H9 (cell line): ENCODE data around the gene ASB4. TPM values are rescaled to one million over a fixed set of nuclear protein-coding genes. Genes with fewer than 3 reads are reported as not detected.

Source experiments
- DNase-seq: peaks from one replicate; pipeline ENCODE4 v3.0.0-alpha.2; 2017
- H2AFZ ChIP-seq: one replicate; pipeline ENCODE4 v1.6.1; 2013; ENCODE audit warnings: mild to moderate bottlenecking, low read length, control low read depth, moderate library complexity
- H2AK5ac ChIP-seq: 2 replicates; pipeline ENCODE4 v1.6.1; 2013; ENCODE audit warnings: low read length, control low read depth, mixed read lengths; ENCODE audit not compliant: insufficient read length
- H2BK120ac ChIP-seq: one replicate; pipeline ENCODE4 v1.6.1; 2013; ENCODE audit warnings: low read depth, mild to moderate bottlenecking, low read length, control low read depth, inconsistent platforms; ENCODE audit not compliant: poor library complexity, severe bottlenecking
- H2BK12ac ChIP-seq: 2 replicates; pipeline ENCODE4 v1.6.1; 2013; ENCODE audit warnings: low read length, control low read depth, mixed read lengths, low read depth; ENCODE audit not compliant: insufficient read length
- H2BK15ac ChIP-seq: 2 replicates; pipeline ENCODE4 v1.6.1; 2013; ENCODE audit warnings: low read depth, low read length, control low read depth
- H2BK20ac ChIP-seq: one replicate; pipeline ENCODE4 v1.6.1; 2013; ENCODE audit warnings: low read depth, mild to moderate bottlenecking, low read length, control low read depth, inconsistent platforms; ENCODE audit not compliant: poor library complexity, severe bottlenecking
- H2BK5ac ChIP-seq: 2 replicates; pipeline ENCODE4 v1.6.1; 2013; ENCODE audit warnings: low read length, control low read depth, mixed read lengths; ENCODE audit not compliant: insufficient read length
- H3K14ac ChIP-seq: 2 replicates; pipeline ENCODE4 v1.6.1; 2013; ENCODE audit warnings: low read length, control low read depth; ENCODE audit not compliant: insufficient read depth
- H3K18ac ChIP-seq: 2 replicates; pipeline ENCODE4 v1.6.1; 2013; ENCODE audit warnings: low read depth, mild to moderate bottlenecking, mixed read lengths, low read length, control low read depth; ENCODE audit not compliant: insufficient read length
- H3K23ac ChIP-seq: 2 replicates; pipeline ENCODE4 v1.6.1; 2013; ENCODE audit warnings: low read length, control low read depth, mixed read lengths, low read depth; ENCODE audit not compliant: insufficient read length
- H3K23me2 ChIP-seq: 2 replicates; pipeline ENCODE4 v1.6.1; 2013; ENCODE audit warnings: low read depth, mild to moderate bottlenecking, mixed read lengths, low read length, control low read depth; ENCODE audit not compliant: insufficient read length, poor library complexity, severe bottlenecking
- H3K27ac ChIP-seq: 2 replicates; pipeline ENCODE4 v1.5.1; 2013; ENCODE audit warnings: low read length, control low read depth, mixed read lengths, low read depth; ENCODE audit not compliant: insufficient read length
- H3K27me3 ChIP-seq: 2 replicates; pipeline ENCODE4 v1.6.1; 2013; ENCODE audit warnings: low read length, control low read depth, inconsistent platforms; ENCODE audit not compliant: insufficient read depth
- H3K4ac ChIP-seq: 2 replicates; pipeline ENCODE4 v1.6.1; 2013; ENCODE audit warnings: low read depth, mild to moderate bottlenecking, control low read depth, inconsistent platforms, low read length, moderate library complexity
- H3K4me1 ChIP-seq: 2 replicates; pipeline ENCODE4 v1.6.1; 2013; ENCODE audit warnings: low read length, control low read depth, inconsistent platforms; ENCODE audit not compliant: insufficient read depth
- H3K4me2 ChIP-seq: 2 replicates; pipeline ENCODE4 v1.6.1; 2013; ENCODE audit warnings: low read length, control low read depth, mixed read lengths; ENCODE audit not compliant: insufficient read length, insufficient read depth
- H3K56ac ChIP-seq: 2 replicates; pipeline ENCODE4 v1.6.1; 2013; ENCODE audit warnings: low read depth, mild to moderate bottlenecking, mixed read lengths, low read length, control low read depth; ENCODE audit not compliant: insufficient read length
- H3K79me1 ChIP-seq: 2 replicates; pipeline ENCODE4 v1.6.1; 2013; ENCODE audit warnings: low read depth, mild to moderate bottlenecking, moderate library complexity, low read length, control low read depth, inconsistent platforms; ENCODE audit not compliant: insufficient read depth, poor library complexity, severe bottlenecking
- H3K79me2 ChIP-seq: 2 replicates; pipeline ENCODE4 v1.6.1; 2013; ENCODE audit warnings: low read length, control low read depth, inconsistent platforms; ENCODE audit not compliant: insufficient read depth
- H3K9ac ChIP-seq: 2 replicates; pipeline ENCODE4 v1.6.1; 2013; ENCODE audit warnings: low read length, control low read depth, mixed read lengths; ENCODE audit not compliant: insufficient read length; ENCODE audit errors: extremely low read depth
- H3K9me3 ChIP-seq: one replicate; pipeline ENCODE4 v1.6.1; 2013; ENCODE audit warnings: low read depth, low read length, inconsistent platforms; ENCODE audit not compliant: control insufficient read depth
- H3T11ph ChIP-seq: one replicate; pipeline ENCODE4 v1.6.1; 2013; ENCODE audit warnings: mild to moderate bottlenecking, low read length, control low read depth, inconsistent platforms
- H4K20me1 ChIP-seq: one replicate; pipeline ENCODE4 v1.6.1; 2013; ENCODE audit not compliant: control insufficient read depth, insufficient read length, insufficient read depth
- H4K5ac ChIP-seq: 2 replicates; pipeline ENCODE4 v1.6.1; 2013; ENCODE audit warnings: low read depth, mild to moderate bottlenecking, mixed read lengths, low read length, control low read depth; ENCODE audit not compliant: insufficient read length
- H4K8ac ChIP-seq: replicated peaks from 2 replicates; pipeline ENCODE4 v1.6.1; 2013; ENCODE audit warnings: low read length, control low read depth, mixed read lengths, low read depth; ENCODE audit not compliant: insufficient read length
- H4K91ac ChIP-seq: 2 replicates; pipeline ENCODE4 v1.6.1; 2013; ENCODE audit warnings: low read depth, mild to moderate bottlenecking, moderate library complexity, mixed read lengths, low read length, control low read depth; ENCODE audit not compliant: insufficient read length
- H3K27ac Mint-ChIP-seq, 3 experiments: 2 replicates in 2 of 3; 3 replicates in 1 of 3; pipeline ENCODE4 v1.8.0; 2020 to 2021; ENCODE audit warnings: mixed read lengths in 3 of 3, mild to moderate bottlenecking in 1 of 3, moderate library complexity in 1 of 3
- H3K27me3 Mint-ChIP-seq: 2 replicates; pipeline ENCODE4 v1.8.0; 2021; ENCODE audit warnings: low read depth, mild to moderate bottlenecking, moderate library complexity, mixed read lengths
- H3K36me3 Mint-ChIP-seq, 3 experiments: 2 replicates in 2 of 3; 3 replicates in 1 of 3; pipeline ENCODE4 v1.8.0; 2020 to 2021; ENCODE audit warnings: low read depth in 3 of 3, mixed read lengths in 3 of 3; ENCODE audit not compliant: insufficient read depth in 1 of 3
- H3K4me1 Mint-ChIP-seq, 2 experiments: 2 replicates each; pipeline ENCODE4 v1.8.0; 2020; ENCODE audit warnings: mixed read lengths in 2 of 2
- H3K4me3 Mint-ChIP-seq, 2 experiments: 2 replicates in 1 of 2; 3 replicates in 1 of 2; pipeline ENCODE4 v1.8.0; 2020 to 2021; ENCODE audit warnings: mild to moderate bottlenecking in 2 of 2, mixed read lengths in 2 of 2, moderate library complexity in 1 of 2
- H3K9me3 Mint-ChIP-seq, 2 experiments: 2 replicates in 1 of 2; 3 replicates in 1 of 2; pipeline ENCODE4 v1.8.0; 2020; ENCODE audit warnings: mild to moderate bottlenecking in 2 of 2, mixed read lengths in 2 of 2, moderate library complexity in 1 of 2
- WGBS: extraction: QIAGEN DNeasy Blood & Tissue Kit; methylation state at CpG from one replicate; pipeline ENCODE4 v1.1.7; 2013; ENCODE audit warnings: missing lambda C conversion rate, low lambda C conversion rate, mixed read lengths; ENCODE audit not compliant: insufficient read length; ENCODE audit errors: extremely low coverage; 5-methylcytosine and 5-hydroxymethylcytosine counted together
- total RNA-seq: library from RNA; stranded (reverse); gene quantifications from 2 replicates; pipeline ENCODE4 v1.2.1, GENCODE V29; 2021
- TF ChIP-seq, protein P1 (sequence below): fragments of 200-600 bp; sonication (generic); conservative IDR thresholded peaks from 3 replicates; pipeline ENCODE4 v1.8.0; 2021; ENCODE audit warnings: antibody characterized with exemption, mild to moderate bottlenecking

The ASB4 gene
- total RNA-seq, 1 experiment from 2014 or later: not detected

DNA sequence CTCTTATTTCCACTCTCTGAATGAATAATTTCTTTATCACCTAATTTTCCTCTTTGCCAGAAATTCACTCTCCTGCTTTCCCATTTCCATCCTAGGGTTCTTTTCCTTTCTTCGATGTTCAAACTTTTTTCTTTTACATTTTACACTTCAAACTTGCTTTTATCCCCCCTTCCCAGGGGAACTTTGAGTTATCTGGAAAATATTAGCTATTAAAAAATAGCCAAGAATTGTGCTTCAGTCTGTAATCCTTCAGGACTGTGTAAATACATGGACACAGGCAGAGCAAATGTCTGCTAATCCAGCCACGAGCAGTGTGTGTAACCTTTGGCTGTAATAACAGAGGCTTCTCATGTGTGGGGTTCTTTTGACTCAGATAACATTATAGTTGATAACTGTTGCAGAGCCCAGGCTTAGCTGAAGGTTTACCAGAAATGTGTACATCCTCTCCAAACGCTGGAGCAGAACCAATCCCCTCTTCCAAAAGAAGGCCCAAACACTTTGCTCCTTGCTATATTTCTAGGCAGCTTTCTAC is 4.6 kb downstream of the ASB4 start:
- H3K9me3 Mint-ChIP-seq: no peaks in the 10 kb centered on the region
- Histone ChIP-seq H3K18ac (no peak overlapping the region), H3K4me1 (peaks cover 4% of the 10 kb centered on the region; the same call in 1 of the 2 replicates), H3K23me2 (no peaks in the 10 kb centered on the region), H3K56ac (no peak overlapping the region), H4K91ac (no peak overlapping the region), H4K5ac (no peak overlapping the region), H3K23ac (no peak overlapping the region), H2BK5ac (no peak overlapping the region), H3K14ac (no peak overlapping the region), H3K27me3 (no peaks in the 10 kb centered on the region), H4K20me1 (no peaks in the 10 kb centered on the region), H2AFZ (no peak overlapping the region), H2BK15ac (no peak overlapping the region), H3K4ac (no peak overlapping the region), H3K79me1 (no peaks in the 10 kb centered on the region), H3K4me2 (no peak overlapping the region), H2BK120ac (no peak overlapping the region), H3K27ac (no peak overlapping the region), H3K9me3 (no peaks in the 10 kb centered on the region), H2BK20ac (no peak overlapping the region), H3K9ac (no peak overlapping the region), H3K79me2 (no peaks in the 10 kb centered on the region), H3T11ph (no peak overlapping the region), H2BK12ac (no peak overlapping the region), H2AK5ac (no peak overlapping the region), H4K8ac (no peak overlapping the region)
- no peak overlapping the region for H3K27ac Mint-ChIP-seq
- H3K4me3 Mint-ChIP-seq: no peak overlapping the region
- peaks cover 21 to 31% of the 10 kb centered on the region in 2 experiments for H3K4me1 Mint-ChIP-seq
- peaks cover 4% of the 10 kb centered on the region; the same call in 1 of the 2 replicates for H3K27me3 Mint-ChIP-seq
- DNase-seq: no peak
- no peaks in the 10 kb centered on the region for H3K36me3 Mint-ChIP-seq
- WGBS: no CpG with 5 or more reads among the region's 3 CpGs
- TF ChIP-seq, protein P1, sequence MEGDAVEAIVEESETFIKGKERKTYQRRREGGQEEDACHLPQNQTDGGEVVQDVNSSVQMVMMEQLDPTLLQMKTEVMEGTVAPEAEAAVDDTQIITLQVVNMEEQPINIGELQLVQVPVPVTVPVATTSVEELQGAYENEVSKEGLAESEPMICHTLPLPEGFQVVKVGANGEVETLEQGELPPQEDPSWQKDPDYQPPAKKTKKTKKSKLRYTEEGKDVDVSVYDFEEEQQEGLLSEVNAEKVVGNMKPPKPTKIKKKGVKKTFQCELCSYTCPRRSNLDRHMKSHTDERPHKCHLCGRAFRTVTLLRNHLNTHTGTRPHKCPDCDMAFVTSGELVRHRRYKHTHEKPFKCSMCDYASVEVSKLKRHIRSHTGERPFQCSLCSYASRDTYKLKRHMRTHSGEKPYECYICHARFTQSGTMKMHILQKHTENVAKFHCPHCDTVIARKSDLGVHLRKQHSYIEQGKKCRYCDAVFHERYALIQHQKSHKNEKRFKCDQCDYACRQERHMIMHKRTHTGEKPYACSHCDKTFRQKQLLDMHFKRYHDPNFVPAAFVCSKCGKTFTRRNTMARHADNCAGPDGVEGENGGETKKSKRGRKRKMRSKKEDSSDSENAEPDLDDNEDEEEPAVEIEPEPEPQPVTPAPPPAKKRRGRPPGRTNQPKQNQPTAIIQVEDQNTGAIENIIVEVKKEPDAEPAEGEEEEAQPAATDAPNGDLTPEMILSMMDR: no peak
